NK-92 (cell line): ENCODE results near the gene ITSN1.
"Not testable (repeated sequence)": the region's sequence is repeated elsewhere in the genome, so short reads cannot be mapped to it uniquely, and the experiment has no call there.

ENCODE experiments used
- DNase-seq: peaks from one replicate; lab custom pipeline; 2025; ENCODE audit not compliant: unreplicated experiment; lab: John Stamatoyannopoulos, UW

The ITSN1 gene

DNA sequence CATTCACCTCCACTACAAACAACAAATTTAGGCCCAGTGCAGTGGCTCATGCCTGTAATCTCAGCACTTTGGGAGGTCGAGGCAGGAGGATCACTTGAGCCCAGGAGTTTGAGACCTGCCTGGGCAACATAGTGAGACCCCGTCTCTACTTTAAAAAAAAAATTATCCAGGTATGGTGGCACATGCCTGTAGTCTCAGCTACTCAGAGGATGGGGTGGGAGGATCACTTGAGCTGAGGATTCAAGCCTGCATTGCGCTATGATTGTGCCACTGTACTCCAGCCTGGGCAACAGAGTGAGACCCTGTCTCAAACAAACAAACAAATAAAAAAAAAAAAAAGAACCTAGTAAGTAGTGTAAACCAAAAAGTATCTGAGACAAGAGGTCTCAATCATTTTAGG lies 86.8 kb downstream of the ITSN1 start:
- not testable (repeated sequence) for DNase-seq

DNA sequence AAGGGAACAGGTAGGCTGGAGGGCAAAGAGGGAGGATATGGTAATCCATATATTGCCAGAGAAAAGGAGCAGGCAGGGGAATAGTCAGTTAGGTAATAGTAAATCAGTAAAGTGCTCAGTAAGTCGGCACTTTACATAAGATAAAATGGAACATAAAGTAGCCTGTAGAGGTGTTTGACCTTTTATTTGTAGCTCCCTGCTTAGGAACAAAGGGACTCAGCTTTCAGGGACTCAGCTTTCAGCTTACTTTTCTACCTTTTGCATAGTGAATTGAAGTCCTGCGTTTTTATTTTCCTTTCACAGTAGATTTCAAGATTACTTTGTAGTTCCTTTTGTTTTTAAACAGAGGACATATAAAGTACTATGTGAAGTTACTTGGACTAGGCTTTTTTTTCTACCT lies 87.3 kb downstream of the ITSN1 start:
- no peak for DNase-seq

DNA sequence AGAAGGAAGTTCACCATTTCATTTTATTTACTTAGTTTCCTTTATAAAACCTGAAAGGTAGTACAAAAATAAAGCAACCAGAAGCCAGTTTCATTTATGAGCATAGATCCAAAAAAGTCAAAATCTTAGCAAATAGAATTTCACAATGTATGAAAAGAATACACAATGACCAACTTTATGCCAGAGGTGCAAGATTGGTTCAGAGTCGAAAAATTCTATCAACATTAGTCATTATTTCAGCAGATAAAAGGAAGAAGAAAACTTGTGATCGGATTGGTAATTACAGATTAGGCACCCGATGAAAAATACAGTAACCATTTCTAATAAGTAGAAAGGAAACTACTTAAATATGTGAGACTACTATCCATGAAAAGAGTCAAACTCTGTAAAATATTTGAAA lies 89.1 kb downstream of the ITSN1 start:
- DNase-seq, result no peak

DNA sequence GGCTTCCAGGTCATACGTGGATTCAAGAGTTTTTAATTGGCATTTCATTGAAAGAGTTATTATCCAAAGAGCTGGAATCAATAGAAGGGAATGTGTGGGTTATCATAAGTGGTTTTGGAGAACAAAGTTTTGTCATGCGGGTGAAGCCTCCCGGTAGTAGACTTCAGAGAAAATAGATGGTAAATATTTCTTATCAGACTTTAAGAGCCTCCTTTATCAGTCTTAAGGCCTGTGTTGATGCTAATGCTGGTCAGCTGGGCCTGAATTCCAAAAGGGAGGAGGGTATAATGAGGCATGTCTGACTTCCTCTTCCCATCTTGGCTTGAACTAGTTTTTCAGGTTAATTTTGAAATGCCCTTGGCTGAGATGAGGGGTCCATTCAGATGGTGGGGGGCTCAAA lies 89.7 kb downstream of the ITSN1 start:
- no peak for DNase-seq

DNA sequence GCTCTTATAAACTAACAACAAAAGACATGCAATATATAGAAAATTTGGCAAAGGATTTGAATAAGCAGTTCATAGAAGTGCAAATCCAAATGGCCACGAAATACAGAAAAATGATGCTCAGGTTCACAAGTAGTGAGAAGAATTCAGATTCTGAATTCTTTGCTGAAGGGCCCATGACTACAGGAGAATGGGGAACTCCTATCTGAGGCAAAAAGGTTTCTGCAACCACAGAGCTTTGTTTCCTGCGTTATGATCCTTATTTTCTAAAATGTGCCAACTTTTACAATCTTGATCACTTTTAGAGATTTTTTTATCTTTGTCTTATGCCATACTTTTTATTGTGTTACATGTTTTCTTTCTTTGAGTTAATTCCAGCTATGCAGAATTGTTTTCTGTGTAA lies 91.3 kb downstream of the ITSN1 start:
- no peak for DNase-seq

DNA sequence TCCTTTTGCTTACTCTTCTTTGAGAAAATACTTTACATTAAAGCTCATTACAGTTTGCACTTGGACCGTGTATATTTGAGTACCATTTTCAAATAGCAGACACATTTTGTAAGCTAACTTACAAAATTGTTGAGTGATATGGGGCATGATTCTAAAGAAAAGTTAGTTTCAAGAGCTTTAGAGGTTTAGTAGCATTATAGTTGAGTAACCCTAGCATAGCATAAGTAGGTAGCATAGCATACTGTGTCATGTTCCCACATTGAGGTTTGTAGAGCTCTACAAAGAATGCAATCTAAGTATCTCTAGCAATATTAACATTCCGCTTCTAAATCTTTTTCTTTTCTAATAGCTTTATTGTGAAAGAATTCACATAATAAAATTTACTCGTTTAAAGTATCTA lies 92.0 kb downstream of the ITSN1 start:
- DNase-seq, result no peak

DNA sequence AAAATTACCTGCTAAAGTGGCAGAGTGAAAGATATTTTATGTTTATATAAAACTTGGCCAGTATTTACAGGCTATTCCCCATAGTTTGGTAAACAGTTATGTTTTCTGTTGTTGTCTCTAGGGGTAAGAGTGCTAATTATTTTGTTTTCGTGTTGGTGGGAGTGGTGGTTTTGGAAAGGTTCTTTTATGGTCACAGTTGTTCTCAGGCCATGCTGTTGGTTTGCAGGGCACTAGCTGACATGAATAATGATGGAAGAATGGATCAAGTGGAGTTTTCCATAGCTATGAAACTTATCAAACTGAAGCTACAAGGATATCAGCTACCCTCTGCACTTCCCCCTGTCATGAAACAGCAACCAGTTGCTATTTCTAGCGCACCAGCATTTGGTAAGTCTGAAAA lies 92.5 kb downstream of the ITSN1 start:
- DNase-seq, result no peak

DNA sequence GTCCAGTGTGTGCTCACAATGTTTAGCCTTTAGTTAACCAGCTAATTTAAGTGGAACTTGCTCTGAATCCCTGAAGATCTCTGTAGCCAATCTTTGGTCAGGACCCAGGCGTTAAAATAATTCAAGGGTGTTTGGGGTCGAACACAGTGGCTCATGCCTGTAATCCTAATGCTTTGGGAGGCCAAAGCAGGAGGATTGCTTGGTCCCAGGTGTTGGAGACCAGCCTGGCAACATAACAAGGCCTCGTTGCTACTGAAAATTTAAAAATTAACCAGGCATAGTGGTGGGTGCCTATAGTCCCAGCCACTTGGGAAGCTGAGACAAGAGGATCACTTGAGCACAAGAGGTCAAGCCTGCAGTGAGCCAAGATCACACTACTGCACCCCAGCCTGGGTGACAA lies 94.3 kb downstream of the ITSN1 start:
- DNase-seq, result no peak

DNA sequence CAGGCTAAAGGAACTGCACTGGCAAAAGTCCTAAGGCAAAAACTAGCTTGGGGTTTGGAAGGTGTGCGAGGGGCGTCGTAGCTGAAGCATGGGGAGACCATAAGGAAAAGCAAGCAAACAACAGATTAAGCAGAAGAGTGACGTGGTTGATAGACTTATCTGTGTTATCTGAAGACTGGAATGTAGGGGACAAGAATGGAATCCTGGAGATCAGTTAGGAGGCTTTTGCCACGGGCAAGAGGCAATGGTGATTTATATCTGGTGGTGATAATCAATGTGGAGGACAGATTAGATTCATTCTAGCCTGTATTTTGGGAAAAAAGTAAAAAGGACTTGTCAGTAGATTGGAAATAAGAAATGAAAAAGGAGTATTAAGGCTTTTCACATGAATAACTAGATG lies 97.4 kb downstream of the ITSN1 start:
- DNase-seq, result no peak

DNA sequence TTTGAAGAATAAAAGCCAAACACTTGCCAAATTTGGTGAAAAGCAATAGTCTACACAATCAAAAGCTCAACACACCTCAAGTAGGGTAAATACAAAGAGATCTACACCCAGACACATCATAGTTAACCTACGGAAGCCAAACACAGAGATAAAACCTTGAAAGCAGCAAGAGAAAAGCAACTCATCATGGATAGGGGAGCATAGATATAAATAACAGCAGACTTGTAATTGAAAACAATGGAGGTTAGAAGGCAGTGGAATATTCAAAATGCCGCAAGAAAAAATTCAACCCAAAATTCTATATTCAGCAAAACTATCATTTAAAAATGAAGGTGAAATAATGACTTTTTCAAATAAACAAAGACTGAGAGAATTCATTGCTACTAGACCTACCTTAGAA lies 105.1 kb downstream of the ITSN1 start:
- no peak for DNase-seq

DNA sequence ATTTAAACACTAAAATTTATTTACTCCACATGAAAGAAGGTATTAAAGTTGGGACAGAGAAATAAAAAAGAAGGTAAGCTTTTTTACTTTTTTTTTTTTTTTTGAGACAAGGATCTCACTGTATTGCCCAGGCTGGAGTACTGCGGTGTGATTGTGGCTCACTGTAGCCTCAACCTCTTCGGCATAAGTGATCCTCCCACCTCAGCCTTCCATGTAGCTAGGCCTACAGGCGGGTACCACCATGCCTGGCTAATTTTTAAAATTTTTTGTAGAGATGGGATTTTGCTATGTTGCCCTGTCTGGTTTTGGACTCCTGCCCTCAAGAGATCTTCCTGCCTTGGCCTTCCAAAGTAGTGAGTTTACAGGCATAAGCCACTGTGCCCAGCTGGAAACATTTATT lies 106.6 kb downstream of the ITSN1 start:
- no peak for DNase-seq

DNA sequence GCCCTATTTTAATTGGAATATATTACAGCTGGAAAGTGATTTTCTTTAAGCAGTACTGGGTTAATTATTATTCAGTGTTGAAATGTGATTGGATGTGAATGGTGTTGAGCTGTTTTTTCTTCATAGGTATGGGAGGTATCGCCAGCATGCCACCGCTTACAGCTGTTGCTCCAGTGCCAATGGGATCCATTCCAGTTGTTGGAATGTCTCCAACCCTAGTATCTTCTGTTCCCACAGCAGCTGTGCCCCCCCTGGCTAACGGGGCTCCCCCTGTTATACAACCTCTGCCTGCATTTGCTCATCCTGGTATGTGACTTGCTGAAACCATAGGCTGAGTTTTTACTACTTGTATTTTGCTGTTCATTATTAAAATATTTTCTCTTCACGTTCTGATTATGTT lies 107.7 kb downstream of the ITSN1 start:
- no peak for DNase-seq

DNA sequence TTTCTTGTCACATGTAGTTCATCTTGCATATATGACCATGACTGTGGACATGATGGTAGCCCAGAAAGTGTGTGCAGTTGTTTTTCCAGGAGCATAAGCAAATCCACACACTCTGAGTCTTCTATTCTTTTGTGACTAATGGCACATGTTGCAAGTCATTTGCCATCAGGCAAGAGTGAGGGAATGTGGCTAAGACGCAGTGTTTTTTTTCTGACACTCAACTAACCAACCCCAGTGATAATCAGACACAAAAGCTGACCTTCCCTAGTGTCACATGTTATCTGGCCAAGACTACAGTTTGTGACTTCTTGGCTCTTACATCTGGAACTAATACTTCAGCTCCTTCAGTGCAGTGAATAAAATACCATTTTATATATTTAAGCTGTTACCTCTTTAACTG lies 108.8 kb downstream of the ITSN1 start:
- DNase-seq, result no peak

DNA sequence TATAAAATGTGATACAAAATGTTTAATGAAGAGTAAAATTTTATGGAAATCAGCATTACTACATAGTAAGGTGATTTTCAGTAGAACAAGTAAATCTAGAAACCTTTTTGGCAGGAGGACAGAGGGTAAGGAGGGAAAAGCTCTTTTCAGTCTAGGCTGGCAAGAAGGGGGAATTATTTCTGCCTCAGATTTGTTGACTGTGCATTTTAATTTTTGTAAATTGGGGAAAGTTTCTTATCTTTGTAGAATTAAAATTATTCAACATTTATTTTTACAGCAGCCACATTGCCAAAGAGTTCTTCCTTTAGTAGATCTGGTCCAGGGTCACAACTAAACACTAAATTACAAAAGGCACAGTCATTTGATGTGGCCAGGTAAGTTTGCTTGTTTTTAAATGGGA lies 109.2 kb downstream of the ITSN1 start:
- no peak for DNase-seq

DNA sequence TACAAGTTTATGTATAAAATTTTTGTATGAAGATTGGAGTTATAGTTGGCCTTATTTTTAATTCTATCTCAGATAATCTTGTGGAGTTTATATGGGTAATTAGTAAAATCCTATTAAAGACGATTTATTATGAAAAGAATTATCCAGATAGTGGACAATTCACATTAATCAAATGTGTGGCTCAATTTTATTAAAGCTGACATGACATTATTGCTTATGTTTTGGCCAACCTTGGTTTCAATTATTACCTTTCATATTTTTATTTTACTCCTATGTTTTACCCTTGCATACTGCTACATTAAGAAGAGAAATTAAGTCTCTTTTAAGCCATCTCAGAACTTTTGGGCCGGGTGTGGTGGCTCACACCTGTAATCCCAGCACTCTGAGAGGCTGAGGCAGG lies 110.0 kb downstream of the ITSN1 start:
- no peak for DNase-seq

DNA sequence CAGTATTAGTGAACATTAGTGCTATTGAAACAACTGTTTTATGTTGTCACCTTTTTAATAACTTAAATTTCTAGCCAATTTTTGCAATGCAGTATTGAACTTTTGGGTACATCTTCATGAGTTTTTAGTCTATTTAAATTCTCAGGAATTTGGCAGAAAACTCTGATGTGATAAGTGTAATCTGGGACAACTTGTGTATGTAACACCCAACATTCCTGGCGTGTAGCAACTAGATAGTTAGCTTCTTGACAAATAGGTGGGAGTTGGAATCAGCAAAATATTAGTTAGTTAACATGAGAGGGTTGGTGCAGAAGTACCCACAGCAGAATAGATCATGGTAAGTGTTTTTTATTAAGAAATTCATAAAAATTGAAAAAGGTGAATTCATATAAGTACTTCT lies 111.6 kb downstream of the ITSN1 start:
- DNase-seq, result no peak

DNA sequence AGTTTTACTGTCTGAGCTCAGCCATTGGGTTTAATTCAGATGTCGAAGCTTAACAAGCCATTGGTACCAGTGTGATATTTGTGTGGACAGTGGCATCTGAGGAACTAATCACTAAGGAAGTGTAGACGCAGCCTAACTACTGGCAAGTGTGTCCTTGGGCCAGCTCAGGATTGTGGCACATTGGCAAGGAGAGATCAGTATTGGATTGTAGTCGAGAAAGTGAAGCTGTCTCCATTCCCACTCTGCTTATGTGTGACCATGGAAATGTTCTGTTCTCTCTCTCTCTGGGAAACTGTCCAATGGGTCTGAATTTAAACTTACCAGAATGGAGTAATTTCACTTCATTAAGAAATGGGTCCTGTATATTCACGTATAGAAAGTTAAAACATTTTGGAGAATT lies 112.2 kb downstream of the ITSN1 start:
- DNase-seq, result no peak

DNA sequence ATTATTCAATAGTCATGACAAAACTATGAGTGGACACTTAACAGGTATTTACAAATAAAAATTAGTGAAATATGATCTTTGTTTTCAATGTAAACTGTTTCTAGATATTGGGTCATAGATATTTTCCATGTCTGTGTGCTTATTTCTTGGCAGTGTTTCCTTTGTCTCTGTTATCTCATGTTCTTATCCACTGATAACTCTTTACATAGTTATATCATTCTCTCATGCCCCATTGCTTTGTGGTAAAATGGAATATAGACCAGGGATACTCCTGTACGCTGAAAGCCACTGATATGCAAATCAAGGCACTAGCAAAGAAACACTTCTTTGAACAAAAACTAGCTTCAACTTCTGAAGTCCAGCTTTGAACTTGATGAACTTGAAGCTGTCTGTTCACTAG lies 113.1 kb downstream of the ITSN1 start:
- no peak for DNase-seq

DNA sequence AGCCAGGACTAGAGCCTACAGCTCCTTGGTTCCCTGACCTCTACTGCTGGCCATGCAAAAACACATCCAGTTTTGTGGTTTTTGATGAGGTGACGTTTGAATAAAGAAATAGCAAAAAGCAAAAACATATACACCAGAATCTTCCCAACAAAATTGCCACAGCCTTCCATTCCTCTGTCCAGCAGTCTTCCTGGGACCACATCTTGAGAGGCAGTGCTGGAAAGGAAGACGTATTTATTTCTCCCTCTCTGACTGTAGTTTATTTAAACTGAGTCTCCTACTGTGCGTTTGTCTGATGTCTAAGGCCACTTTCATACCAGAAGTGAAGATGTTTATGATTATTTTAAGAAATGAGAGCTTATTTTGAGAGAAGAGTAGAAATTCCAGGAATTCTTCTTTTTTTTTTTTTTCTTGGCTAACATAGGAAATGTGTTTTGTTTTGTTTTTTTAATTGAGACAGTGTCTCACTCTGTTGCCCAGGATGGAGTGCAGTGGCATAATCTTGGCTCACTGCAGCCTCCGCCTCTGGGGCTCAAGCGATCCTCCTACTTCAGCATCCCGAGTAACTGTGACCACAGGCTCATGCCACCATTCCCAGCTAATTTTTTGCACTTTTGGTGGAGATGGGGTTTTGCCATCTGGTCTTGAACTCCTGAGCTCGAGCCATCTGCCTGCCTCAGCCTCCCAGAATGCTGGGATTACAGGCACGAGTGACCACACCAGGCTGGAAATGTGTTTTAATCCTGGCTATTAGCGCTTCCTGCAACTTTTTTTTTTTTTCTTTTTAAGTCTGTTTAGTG lies 118.5 kb downstream of the ITSN1 start:
- no peak for DNase-seq

DNA sequence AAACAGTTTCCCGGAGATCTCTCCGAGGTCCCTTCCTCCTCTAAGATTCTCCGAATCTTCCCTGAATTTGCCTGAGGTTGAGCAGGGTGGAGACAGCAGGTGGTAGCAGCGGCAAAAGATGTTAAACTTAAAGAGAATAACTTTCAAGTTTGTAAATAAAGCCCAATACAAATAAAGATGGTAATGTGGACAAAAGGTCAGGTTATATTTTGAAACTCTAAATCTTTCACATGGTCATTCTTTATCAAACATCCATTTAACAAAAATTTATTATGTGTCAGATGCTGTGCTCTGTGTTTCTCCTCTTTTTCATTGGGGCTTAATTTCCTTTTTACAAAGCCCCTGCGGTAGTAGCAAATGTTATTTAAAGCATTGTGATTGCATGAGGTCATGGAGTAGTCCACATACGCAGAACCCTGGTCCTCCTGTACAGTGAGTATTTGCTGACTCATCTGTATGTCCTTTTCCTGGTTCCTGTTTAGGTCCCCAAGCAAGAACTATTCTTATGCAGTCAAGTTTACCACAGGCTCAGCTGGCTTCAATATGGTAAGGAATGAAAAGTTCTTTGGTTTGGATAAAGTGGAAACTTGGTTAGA lies 119.2 kb downstream of the ITSN1 start:
- DNase-seq, result no peak

DNA sequence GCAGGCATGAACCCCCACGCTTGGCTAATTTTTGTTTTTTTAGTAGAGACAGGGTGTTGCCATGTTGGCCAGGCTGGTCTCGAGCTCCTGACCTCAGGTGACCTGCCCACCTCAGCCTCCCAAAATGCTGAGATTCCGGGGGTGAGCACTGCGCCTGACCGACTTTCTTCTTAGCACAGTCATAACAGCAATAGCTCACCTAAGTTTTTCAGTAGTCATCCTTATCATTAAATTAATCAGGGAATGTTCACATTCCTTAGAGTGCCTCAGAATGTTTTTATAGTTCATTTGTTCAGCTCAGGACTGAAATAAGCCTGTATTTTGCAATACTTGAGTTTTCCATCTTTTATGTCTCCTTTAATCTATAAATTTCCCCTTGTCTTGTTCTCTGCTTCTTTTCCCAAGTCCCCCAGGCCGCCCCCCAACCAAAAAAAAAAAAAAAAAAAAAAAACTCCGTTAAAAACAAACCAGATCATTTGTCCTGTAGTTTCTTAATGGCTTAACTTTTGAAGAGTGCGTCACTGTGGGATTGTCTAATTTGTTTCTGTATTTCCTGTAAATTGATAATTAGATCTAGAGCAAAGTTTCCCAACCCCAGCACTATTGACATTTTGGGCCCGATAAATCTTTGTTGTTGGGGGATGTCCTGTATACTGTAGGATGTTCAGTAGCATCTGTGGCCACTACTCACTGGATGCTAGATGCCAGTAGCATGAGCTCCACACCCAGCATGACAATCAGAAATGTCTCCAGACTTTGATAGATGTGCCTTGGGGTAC lies 120.7 kb downstream of the ITSN1 start:
- no peak for DNase-seq

DNA sequence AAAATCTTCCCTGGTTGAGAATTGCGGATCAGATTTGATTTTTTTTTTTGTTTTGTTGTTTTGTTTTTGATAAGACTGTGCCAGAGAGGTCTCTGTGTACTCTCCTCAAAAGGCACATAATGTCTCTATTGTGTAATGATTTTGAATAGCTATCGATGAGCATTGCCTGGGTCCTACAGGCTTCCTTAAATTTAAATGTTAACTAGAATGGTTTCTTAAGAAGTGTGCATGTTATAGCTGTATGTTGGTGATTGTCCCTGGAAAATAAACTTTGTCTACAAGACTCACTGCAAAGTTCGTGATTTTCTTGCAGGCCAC lies 121.2 kb downstream of the ITSN1 start:
- no peak for DNase-seq
